Duodenal mucosa (tissue), 2 donors: Measurements from ENCODE around the gene PIH1D2.
"Not testable (repeated sequence)": the region's sequence is repeated elsewhere in the genome, so short reads cannot be mapped to it uniquely, and the experiment has no call there.

ENCODE experiments used
- H3K27ac ChIP-seq: one replicate; pipeline ENCODE4 v1.7.0; 2013; ENCODE audit warnings: low read depth, low read length
- H3K27me3 ChIP-seq, 2 donors: one replicate each; pipeline ENCODE4 v1.7.0; 2013; ENCODE audit warnings: low read length in 2 of 2, control low read depth in 1 of 2; ENCODE audit not compliant: insufficient read depth in 2 of 2, control insufficient read depth in 1 of 2
- H3K36me3 ChIP-seq, 2 donors: one replicate each; pipeline ENCODE4 v1.7.0; 2013; ENCODE audit warnings: low read length in 2 of 2, control low read depth in 1 of 2; ENCODE audit not compliant: insufficient read depth in 2 of 2, control insufficient read depth in 1 of 2
- H3K4me1 ChIP-seq, 2 donors: one replicate each; pipeline ENCODE4 v1.7.0; 2013; ENCODE audit warnings: low read length in 2 of 2, control low read depth in 1 of 2; ENCODE audit not compliant: insufficient read depth in 2 of 2, control insufficient read depth in 1 of 2
- H3K4me3 ChIP-seq, 2 donors: one replicate each; pipeline ENCODE4 v1.7.0; 2013; ENCODE audit warnings: low read length in 2 of 2, low read depth in 1 of 2
- H3K9ac ChIP-seq, 2 donors: one replicate each; pipeline ENCODE4 v1.7.0; 2013; ENCODE audit warnings: low read length in 2 of 2, low read depth in 1 of 2
- H3K9me3 ChIP-seq, 2 donors: one replicate each; pipeline ENCODE4 v1.7.0; 2013; ENCODE audit warnings: low read length in 2 of 2, control low read depth in 1 of 2; ENCODE audit not compliant: control insufficient read depth in 1 of 2

Gene PIH1D2

DNA sequence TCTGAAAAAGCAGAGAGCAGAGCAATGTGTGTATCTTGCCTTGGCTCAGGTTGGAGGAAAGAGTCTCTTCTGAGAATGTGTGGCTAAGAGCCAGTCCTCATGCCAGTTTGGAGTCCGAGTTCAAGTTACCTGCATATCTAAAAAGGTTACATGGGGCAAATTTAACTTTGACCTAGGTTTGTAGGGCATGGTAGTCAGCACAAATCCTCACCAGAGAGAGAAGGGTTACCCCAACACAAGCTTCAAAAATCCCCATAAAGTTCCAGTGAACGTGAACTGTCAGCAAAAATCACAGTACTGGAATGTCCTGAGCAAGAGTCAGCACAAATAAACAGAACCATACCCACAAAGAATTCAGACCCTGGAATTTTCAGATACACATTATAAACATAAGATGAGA lies 26.6 kb upstream of the PIH1D2 start:
- Histone ChIP-seq H3K4me3 (no peak overlapping the region), H3K27ac (no peak overlapping the region), H3K9ac (no peak overlapping the region), H3K27me3 (no peaks in the 10 kb centered on the region), H3K9me3 (no peaks in the 10 kb centered on the region), H3K36me3 (peaks cover 4 to 24% of the 10 kb centered on the region in 2 donors), H3K4me1 (no peaks in the 10 kb centered on the region)

DNA sequence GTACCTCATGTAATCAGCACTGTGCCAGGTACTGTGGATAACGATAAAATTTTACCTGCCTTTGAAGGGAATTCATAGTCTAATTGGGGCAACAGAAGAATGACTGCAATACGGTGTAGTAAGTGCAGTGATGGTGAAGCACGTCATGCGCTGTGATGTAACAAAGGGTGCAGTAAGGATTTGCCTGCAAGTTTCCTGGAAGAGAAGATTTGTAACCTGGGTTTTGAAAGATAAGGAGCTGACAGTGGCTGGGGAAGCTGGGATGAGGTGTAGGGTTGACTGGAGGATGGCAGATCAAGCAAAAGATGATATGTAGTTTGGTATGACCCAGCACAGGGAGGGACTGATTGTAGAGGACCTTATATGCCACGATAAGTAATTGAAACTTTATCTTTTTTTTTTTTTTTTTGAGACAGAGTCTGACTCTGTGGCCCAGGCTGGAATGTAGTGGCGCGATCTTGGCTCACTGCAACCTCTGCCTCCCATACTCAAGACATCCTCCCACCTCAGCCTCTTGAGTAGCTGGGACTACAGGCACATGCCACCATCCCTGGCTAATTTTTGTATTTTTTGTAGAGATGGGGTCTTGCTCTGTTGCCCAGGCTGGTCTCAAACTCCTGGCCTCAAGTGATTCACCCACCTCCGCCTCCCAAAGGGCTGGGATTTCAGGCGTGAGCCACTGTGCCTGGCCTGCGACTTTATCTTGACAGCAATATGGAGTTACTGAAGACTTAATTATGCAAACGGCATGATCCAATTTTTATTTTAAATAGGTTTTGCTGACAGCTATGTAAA lies 24.1 kb upstream of the PIH1D2 start:
- H3K27me3 ChIP-seq, result no peaks in the 10 kb centered on the region
- H3K4me3 ChIP-seq, result no peak overlapping the region
- H3K9me3 ChIP-seq, result no peaks in the 10 kb centered on the region
- H3K36me3 ChIP-seq, result peaks cover 4 to 42% of the 10 kb centered on the region in 2 donors
- no peak overlapping the region for H3K9ac ChIP-seq
- H3K27ac ChIP-seq, result no peak overlapping the region
- no peaks in the 10 kb centered on the region for H3K4me1 ChIP-seq

- Histone ChIP-seq H3K27ac (no peak overlapping the region), H3K4me3 (no peak overlapping the region), H3K4me1 (no peaks in the 10 kb centered on the region), H3K9ac (no peak overlapping the region), H3K9me3 (no peaks in the 10 kb centered on the region), H3K27me3 (no peaks in the 10 kb centered on the region), H3K36me3 (peaks cover 5 to 58% of the 10 kb centered on the region in 2 donors)
Measured at GRCh38 chr11:112096194-112096593, 22.4 kb upstream of the PIH1D2 start.

DNA sequence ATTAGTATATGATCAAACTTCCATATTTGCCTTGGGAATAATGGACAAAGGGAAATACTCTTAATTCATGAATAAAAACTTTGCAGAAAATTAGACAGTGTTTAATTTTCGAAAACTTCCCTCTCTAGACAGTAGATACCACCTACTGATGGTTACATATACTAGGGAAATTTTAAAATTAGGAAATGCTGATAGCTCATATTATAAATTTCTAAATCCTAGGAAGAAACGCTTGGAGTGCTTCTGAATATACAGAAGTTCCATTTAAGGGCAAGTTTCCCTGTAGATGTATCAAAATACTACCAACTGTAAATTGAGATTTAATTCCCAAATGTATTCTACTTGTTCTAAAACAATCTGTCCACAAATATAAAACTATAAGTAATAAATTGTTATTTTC lies 21.5 kb upstream of the PIH1D2 start:
- H3K4me1 ChIP-seq, H3K4me3 ChIP-seq, H3K27ac ChIP-seq, H3K9ac ChIP-seq, H3K9me3 ChIP-seq, H3K27me3 ChIP-seq: not testable (repeated sequence)
- H3K36me3 ChIP-seq, result peaks cover 9 to 66% of the 10 kb centered on the region in 2 donors

DNA sequence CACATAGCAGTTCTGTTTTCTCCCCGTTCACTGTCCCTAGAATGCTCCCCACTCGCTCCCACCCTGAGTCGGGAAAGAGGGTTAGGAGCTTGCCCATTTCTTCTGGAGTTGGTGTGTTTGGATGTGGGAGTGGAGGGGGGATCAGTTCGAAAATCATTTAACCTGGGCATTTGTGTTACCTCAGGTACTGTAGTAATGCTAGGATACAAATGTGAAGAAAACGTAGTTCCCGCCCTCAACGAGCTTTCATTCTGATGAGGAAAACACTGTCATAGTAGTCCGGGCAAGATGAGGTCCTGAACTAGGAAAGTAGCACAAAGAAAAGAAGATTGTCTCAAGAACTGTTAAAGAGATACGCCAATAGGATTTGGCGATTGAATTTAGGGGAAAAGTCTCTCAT lies 13.4 kb upstream of the PIH1D2 start:
- H3K9me3 ChIP-seq, result no peaks in the 10 kb centered on the region
- no peak overlapping the region for H3K27ac ChIP-seq
- peak overlapping the region; percentile 92 to 97 for H3K9ac ChIP-seq
- H3K27me3 ChIP-seq, result no peaks in the 10 kb centered on the region
- H3K36me3 ChIP-seq, result peaks cover 22 to 64% of the 10 kb centered on the region in 2 donors
- H3K4me3 ChIP-seq, result peak overlapping the region; percentile 92 to 100
- peaks cover 28 to 33% of the 10 kb centered on the region in 2 donors for H3K4me1 ChIP-seq

DNA sequence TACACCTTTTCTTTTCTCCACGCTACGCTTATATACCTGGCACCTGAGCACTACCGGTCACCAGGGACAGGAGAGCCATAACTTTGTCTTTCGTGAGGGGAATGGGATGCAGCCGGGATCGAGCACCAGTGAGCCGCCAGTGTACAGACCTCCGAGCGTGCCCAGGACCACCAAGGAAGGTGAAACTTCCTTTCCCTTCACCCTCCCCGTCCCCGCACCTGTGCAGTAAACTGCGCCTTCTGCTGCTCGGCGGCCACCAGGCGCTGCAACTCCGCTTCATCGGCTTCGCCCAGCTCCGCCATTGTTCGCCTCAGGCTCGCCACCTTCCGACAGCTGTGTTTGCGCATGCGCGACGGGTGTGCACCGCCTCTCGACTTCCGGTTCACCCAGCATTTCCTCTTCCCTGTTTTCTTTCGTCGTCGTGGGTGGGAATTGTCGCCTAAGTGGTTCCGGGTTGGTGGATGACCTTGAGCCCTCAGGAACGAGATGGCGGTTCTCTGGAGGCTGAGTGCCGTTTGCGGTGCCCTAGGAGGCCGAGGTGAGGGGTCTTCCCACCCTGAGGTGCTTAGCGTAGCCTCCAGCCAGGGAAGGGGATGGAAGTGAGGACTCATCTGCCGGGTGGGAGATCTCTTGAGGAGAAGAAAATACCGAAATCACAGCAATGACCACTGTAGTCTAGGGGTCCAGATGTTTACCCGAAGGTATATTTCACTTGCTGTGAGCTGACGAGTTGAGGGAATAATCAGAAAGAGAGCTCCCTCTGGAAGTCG lies 12.8 kb upstream of the PIH1D2 start, which contains the start of the genes SDHD and TIMM8B:
TSS of gene SDHD (plus strand) at position 452 of the 770 bp plus-strand sequence. CDS start at position 487, 35 bp downstream.
TSS of gene TIMM8B (minus strand) at position 335 of the 770 bp plus-strand sequence. CDS start at position 302, 33 bp downstream.
- H3K27me3 ChIP-seq, result no peaks in the 10 kb centered on the region
- H3K9me3 ChIP-seq, result no peaks in the 10 kb centered on the region
- H3K27ac ChIP-seq, result peak within 1 kb of the TSS; percentile 28
- peak within 1 kb of the TSS; percentile 92 to 100 for H3K4me3 ChIP-seq
- peaks cover 28 to 33% of the 10 kb centered on the region in 2 donors for H3K4me1 ChIP-seq
- H3K9ac ChIP-seq, result peak within 1 kb of the TSS; percentile 92 to 97
- H3K36me3 ChIP-seq, result peaks cover 24 to 64% of the 10 kb centered on the region in 2 donors

DNA sequence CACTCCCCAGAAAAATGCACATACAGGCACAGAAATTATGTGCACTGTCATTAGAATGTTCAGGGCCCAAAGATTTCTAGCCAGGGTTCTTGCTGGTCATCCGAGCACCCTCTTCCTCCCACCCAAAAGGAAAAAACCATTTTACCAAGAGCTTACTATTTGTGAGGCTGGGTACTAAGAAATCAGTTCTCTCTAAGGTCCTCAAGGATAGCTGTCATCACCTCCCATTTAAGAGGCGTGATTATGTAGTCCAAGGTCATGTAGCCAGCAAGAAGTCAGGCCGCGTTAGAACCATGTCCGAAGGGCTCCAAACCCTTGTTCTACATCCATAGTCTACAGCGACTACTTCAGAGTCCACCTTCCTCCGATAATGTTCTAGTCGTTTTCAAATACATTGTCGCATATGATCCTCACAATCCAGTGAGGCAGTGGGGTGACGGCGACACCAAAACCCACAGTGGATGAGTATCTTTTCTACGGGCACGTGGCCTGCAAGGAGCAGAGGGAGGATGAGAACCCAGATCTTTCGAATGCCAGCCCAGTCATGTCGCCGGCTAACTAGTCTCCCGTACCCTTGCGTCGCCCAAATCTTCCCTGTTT lies 12.1 kb upstream of the PIH1D2 start:
- H3K27me3 ChIP-seq, result no peaks in the 10 kb centered on the region
- peaks cover 22 to 58% of the 10 kb centered on the region in 2 donors for H3K36me3 ChIP-seq
- no peaks in the 10 kb centered on the region for H3K9me3 ChIP-seq
- peaks cover 28 to 33% of the 10 kb centered on the region in 2 donors for H3K4me1 ChIP-seq
- peak overlapping the region; percentile 92 to 100 for H3K4me3 ChIP-seq
- H3K9ac ChIP-seq, result peak overlapping the region; percentile 92 to 97
- no peak overlapping the region for H3K27ac ChIP-seq

- Histone ChIP-seq H3K9me3 (no peaks in the 10 kb centered on the region), H3K36me3 (peaks cover 24 to 51% of the 10 kb centered on the region in 2 donors), H3K27me3 (no peaks in the 10 kb centered on the region), H3K4me3 (no peak overlapping the region), H3K4me1 (peaks cover 12 to 16% of the 10 kb centered on the region in 2 donors), H3K27ac (no peak overlapping the region), H3K9ac (no peak overlapping the region)
Measured at GRCh38 chr11:112082729-112083128, 8.9 kb upstream of the PIH1D2 start.

DNA sequence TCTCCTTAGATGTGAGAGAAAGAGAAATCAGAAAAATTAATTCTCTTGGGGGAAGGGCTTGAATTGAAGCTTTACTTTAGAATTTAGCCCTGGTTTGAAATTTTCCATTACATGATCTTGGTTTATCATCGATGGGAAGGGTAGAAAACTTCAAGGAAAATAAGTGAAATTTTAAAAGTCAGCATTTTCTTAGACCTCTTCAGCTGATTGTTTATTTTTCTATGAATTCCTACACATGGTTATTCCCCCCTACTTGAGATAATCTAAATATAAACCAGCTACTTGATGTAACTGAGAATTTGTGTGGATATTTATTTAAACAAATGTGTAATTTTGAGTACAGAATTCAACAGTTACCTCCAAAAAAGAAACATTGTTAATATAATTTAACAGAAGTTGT lies 10.9 kb downstream of the PIH1D2 start:
- no peak overlapping the region for H3K4me3 ChIP-seq
- no peak overlapping the region for H3K9ac ChIP-seq
- H3K27ac ChIP-seq, result no peak overlapping the region
- H3K9me3 ChIP-seq, result no peaks in the 10 kb centered on the region
- H3K27me3 ChIP-seq, result no peaks in the 10 kb centered on the region
- H3K36me3 ChIP-seq, result peaks cover 13 to 40% of the 10 kb centered on the region in 2 donors
- H3K4me1 ChIP-seq, result no peaks in the 10 kb centered on the region

DNA sequence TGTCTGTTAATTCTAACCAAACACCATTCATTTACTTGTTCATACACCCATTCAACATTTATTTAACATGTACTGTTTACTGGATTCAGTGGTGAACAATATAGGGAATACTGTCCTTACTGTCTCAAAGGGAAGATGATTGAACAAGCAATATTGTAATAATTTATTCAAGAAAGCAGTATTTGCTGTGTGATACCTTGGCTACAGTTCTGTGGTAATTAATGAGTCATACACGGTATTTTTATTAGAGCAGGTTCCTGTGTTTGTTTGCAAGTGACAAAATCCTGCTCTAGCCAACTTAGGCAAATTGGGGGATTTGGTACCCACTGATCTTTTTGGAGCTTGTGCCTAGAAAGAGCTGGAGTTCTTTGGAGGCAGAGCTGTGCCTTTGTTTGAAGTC lies 15.7 kb downstream of the PIH1D2 start:
- Histone ChIP-seq H3K4me3 (no peak overlapping the region), H3K9ac (no peak overlapping the region), H3K27me3 (no peaks in the 10 kb centered on the region), H3K27ac (no peak overlapping the region), H3K36me3 (peaks cover 11 to 72% of the 10 kb centered on the region in 2 donors), H3K4me1 (no peaks in the 10 kb centered on the region), H3K9me3 (no peaks in the 10 kb centered on the region)
